Measurements from ENCODE around the gene MCM3AP. TPM values are rescaled to one million over a fixed set of nuclear protein-coding genes. Genes with fewer than 3 reads are reported as not detected.
A peak's percentile ranks its signal among the peaks of the same experiment; 100 is the strongest.

MCM3AP gene
- total and polyA plus RNA-seq, 2 experiments from 2014 or later, result 30.9 to 56.1 TPM

DNA sequence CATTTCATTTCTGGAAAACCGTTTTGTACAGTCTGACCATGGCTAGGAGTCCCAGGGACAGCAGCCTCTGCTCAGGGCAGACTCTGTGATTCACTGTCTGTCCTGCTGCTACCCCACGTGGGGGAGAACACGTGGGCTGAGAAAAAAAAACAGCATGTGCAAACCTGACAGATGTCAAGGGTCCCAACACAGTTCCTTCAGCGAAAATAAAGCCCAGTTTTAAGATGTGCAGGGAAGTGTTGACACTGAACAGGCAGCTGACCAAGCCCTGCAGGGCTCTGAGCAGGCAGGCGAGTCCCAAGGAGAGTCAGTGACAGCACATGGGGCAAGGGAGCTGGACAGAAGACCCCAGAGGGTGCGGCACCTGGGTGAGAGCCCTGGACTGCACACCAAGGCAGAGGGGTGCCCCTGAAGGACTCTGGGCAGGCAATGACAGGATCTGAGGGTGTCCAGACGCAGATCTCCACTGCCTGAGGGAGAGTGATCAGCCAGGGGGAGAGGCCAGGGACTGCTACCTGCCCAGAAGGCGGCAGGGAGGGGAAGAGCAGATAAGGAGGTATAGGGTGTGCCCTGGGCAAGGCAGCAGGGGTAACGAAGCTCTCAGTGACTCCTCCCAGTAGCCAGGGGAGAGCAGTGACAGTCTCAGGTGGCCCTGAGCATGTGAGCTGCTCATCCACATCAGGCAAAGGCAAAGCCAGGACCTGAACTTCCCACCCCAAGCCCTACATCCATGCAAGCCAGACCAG lies 96.0 kb downstream of the MCM3AP start:
- peak overlapping the region; percentile 58 for H3K4me2 ChIP-seq (ENCODE audit: unreplicated experiment)
- peak overlapping the region; percentile 49 for H3K9ac ChIP-seq
- peaks cover 4% of the 10 kb centered on the region; the same call in 1 of the 2 replicates for H3K36me3 ChIP-seq (ENCODE audit: low read depth)
- in situ Hi-C loops (cut with MboI), result no loop called here
- peaks cover 24% of the 10 kb centered on the region for H3K4me1 ChIP-seq (ENCODE audit: insufficient read depth)
- no peaks in the 10 kb centered on the region for H3K9me3 ChIP-seq (ENCODE audit: low read depth)
- DNase-seq, result peak; percentile 82
- TF ChIP-seq EZH2 (IDR thresholded peaks at IDR 0.05; ENCODE audit: insufficient read depth, poor library complexity, severe bottlenecking) (no peak), EZH2phosphoT487 (IDR thresholded peaks at IDR 0.05; ENCODE audit: insufficient read depth, low read depth) (no peak)
- no peaks in the 10 kb centered on the region for H3K9me2 ChIP-seq (ENCODE audit: insufficient read depth)
- no peaks in the 10 kb centered on the region for H3K27me3 ChIP-seq (replicated peaks; ENCODE audit: insufficient read depth)
- peak overlapping the region; percentile 55 for H3K27ac ChIP-seq
- H2AFZ ChIP-seq, result no peak overlapping the region
- no peaks in the 10 kb centered on the region for H3K79me2 ChIP-seq (ENCODE audit: insufficient read depth)
- 42 to 48% methylated on average over 9 of the region's 9 CpGs for WGBS, 2 experiments (ENCODE audit: low coverage in 1 of 2, low lambda C conversion rate in 2 of 2, missing lambda C conversion rate in 2 of 2)
- peaks cover 12% of the 10 kb centered on the region for H3F3A ChIP-seq (ENCODE audit: insufficient read depth)
- no peaks in the 10 kb centered on the region for H4K20me1 ChIP-seq (ENCODE audit: insufficient read depth)
- H3K4me3 ChIP-seq, result no peak overlapping the region

DNA sequence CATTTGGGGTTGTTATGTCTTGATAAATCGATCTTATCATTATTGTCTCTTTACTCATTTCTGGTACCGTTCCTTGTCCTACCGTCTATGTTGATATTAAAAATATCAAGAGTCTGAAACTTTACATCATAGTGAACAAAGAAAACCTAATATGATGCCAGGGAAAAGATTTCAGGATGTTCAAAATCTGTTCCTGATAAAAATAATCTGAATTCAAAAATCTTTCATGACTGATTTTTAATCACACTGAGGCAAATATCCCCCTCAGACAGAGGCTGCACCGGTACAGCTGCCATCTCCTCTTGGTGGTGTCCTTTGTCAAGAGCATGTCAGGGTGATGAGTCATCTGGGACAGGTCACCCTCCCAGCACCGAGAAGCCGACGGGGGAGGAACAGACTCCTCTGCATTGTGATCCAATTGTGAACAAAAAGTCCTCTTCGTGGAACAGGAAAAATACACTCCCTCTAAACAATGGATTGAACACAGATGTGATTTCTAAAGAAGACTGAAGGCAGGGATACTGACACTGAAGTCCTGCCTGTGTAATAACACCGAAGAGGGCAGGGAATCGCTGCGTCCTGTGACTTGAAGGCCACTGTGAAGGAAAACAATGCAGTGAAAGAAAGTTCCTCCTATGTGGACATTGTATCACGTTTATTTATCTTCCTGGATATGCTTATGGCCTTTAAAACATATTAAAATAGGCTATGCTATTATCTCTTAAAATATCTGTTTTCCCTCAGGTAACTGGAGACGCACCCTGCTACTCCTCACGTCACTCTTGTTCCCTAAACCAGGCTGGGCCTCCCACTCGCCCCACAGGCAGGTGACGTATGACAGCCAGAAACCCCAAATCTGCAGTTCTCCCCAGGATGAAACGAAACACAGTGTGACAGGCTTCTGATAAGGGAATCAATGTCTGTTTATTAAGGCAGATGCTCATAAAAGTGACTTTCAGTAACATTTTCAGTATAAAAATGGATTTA lies 96.9 kb downstream of the MCM3AP start:
- Histone ChIP-seq H3K4me1 (ENCODE audit: insufficient read depth) (peaks cover 24% of the 10 kb centered on the region), H3K9ac (peak overlapping the region; percentile 49), H3K27me3 (replicated peaks; ENCODE audit: insufficient read depth) (no peaks in the 10 kb centered on the region), H3K36me3 (ENCODE audit: low read depth) (peaks cover 4% of the 10 kb centered on the region; the same call in 1 of the 2 replicates), H3K79me2 (ENCODE audit: insufficient read depth) (no peaks in the 10 kb centered on the region), H3K27ac (peak overlapping the region; percentile 55), H3K4me2 (ENCODE audit: unreplicated experiment) (peak overlapping the region; percentile 58), H3K9me3 (ENCODE audit: low read depth) (no peaks in the 10 kb centered on the region), H3F3A (ENCODE audit: insufficient read depth) (peaks cover 12% of the 10 kb centered on the region), H3K9me2 (ENCODE audit: insufficient read depth) (no peaks in the 10 kb centered on the region), H3K4me3 (peak overlapping the region; percentile 23; the same call in 1 of the 2 replicates), H4K20me1 (ENCODE audit: insufficient read depth) (no peaks in the 10 kb centered on the region), H2AFZ (peak overlapping the region; percentile 36; the same call in 1 of the 2 replicates)
- WGBS, 2 experiments (ENCODE audit: low coverage in 1 of 2, low lambda C conversion rate in 2 of 2, missing lambda C conversion rate in 2 of 2), result 21 to 22% methylated on average over 17 of the region's 17 CpGs
- DNase-seq, result peak; percentile 85
- in situ Hi-C loops (cut with MboI), result no loop called here
- TF ChIP-seq EZH2 (IDR thresholded peaks at IDR 0.05; ENCODE audit: insufficient read depth, poor library complexity, severe bottlenecking), result no peak
- TF ChIP-seq EZH2phosphoT487 (IDR thresholded peaks at IDR 0.05; ENCODE audit: insufficient read depth, low read depth), result no peak

DNA sequence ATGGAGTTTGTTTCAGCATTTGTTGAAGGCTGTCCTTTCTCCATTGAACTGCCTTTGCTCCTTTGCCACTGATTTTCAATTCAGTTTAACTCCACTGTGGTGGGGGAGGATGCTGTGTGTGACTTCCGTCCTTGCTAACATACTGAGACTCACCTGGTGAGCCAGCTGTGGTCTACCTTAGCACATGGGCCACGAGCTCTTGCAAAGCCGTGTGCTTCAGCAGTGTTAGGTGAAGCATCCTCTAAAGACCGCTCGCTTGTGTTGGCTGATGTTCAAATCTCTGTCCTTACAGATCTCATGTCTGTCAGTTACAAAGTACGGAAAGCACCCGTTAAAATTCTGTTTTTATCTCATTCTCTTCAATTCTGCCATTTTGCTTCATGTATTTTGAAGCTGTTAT lies 97.6 kb downstream of the MCM3AP start:
- Histone ChIP-seq H3F3A (ENCODE audit: insufficient read depth) (peaks cover 12% of the 10 kb centered on the region), H3K79me2 (ENCODE audit: insufficient read depth) (no peaks in the 10 kb centered on the region), H3K4me1 (ENCODE audit: insufficient read depth) (peaks cover 24% of the 10 kb centered on the region), H2AFZ (no peak overlapping the region), H3K9me2 (ENCODE audit: insufficient read depth) (no peaks in the 10 kb centered on the region), H3K4me2 (ENCODE audit: unreplicated experiment) (peak overlapping the region; percentile 58), H4K20me1 (ENCODE audit: insufficient read depth) (no peaks in the 10 kb centered on the region), H3K27ac (no peak overlapping the region; the same call in 1 of the 2 replicates), H3K36me3 (ENCODE audit: low read depth) (peaks cover 4% of the 10 kb centered on the region; the same call in 1 of the 2 replicates), H3K9ac (no peak overlapping the region), H3K4me3 (no peak overlapping the region), H3K9me3 (ENCODE audit: low read depth) (no peaks in the 10 kb centered on the region), H3K27me3 (replicated peaks; ENCODE audit: insufficient read depth) (no peaks in the 10 kb centered on the region)
- in situ Hi-C loops (cut with MboI), result no loop called here
- no peak for DNase-seq
- WGBS, 2 experiments (ENCODE audit: low coverage in 1 of 2, low lambda C conversion rate in 2 of 2, missing lambda C conversion rate in 2 of 2), result 62 to 65% methylated on average over 7 of the region's 7 CpGs
- TF ChIP-seq EZH2 (IDR thresholded peaks at IDR 0.05; ENCODE audit: insufficient read depth, poor library complexity, severe bottlenecking) (no peak), EZH2phosphoT487 (IDR thresholded peaks at IDR 0.05; ENCODE audit: insufficient read depth, low read depth) (no peak)

DNA sequence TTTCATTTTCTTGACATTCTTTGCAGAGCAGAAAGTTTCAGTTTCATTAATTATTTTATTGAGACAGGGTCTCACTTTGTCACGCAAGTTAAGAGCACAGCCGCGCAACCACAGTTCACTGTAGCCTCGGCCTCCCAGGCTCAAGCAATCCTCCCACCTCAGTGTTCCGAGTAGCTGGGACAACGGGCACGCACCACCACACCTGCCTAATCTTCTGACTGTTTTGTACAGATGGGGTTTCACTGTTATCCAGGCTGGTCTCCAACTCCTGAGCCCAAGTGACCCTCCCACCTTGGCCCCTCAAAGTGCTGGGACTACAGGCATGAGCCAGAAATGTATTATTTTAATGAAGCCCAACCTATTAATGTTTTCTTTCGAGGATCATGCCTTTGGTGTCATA lies 98.2 kb downstream of the MCM3AP start:
- H3K9me3 ChIP-seq (ENCODE audit: low read depth), result no peaks in the 10 kb centered on the region
- no peaks in the 10 kb centered on the region for H3K79me2 ChIP-seq (ENCODE audit: insufficient read depth)
- no peaks in the 10 kb centered on the region for H3K27me3 ChIP-seq (replicated peaks; ENCODE audit: insufficient read depth)
- no peak overlapping the region for H3K4me2 ChIP-seq (ENCODE audit: unreplicated experiment)
- no peak overlapping the region for H3K9ac ChIP-seq
- no peaks in the 10 kb centered on the region for H3K9me2 ChIP-seq (ENCODE audit: insufficient read depth)
- TF ChIP-seq EZH2 (IDR thresholded peaks at IDR 0.05; ENCODE audit: insufficient read depth, poor library complexity, severe bottlenecking) (no peak), EZH2phosphoT487 (IDR thresholded peaks at IDR 0.05; ENCODE audit: insufficient read depth, low read depth) (no peak)
- H3K36me3 ChIP-seq (ENCODE audit: low read depth), result peaks cover 4% of the 10 kb centered on the region; the same call in 1 of the 2 replicates
- WGBS, 2 experiments (ENCODE audit: low coverage in 1 of 2, low lambda C conversion rate in 2 of 2, missing lambda C conversion rate in 2 of 2), result 98 to 99% methylated on average over 8 of the region's 8 CpGs
- no peak overlapping the region for H2AFZ ChIP-seq
- peaks cover 12% of the 10 kb centered on the region for H3F3A ChIP-seq (ENCODE audit: insufficient read depth)
- no peak overlapping the region for H3K27ac ChIP-seq
- no peak for DNase-seq
- H4K20me1 ChIP-seq (ENCODE audit: insufficient read depth), result no peaks in the 10 kb centered on the region
- peaks cover 24% of the 10 kb centered on the region for H3K4me1 ChIP-seq (ENCODE audit: insufficient read depth)
- H3K4me3 ChIP-seq, result no peak overlapping the region
- in situ Hi-C loops (cut with MboI), result no loop called here
